Measurements from ENCODE around the gene CDKAL1.
"Not testable (repeated sequence)": the region's sequence is repeated elsewhere in the genome, so short reads cannot be mapped to it uniquely, and the experiment has no call there.

The CDKAL1 gene

DNA sequence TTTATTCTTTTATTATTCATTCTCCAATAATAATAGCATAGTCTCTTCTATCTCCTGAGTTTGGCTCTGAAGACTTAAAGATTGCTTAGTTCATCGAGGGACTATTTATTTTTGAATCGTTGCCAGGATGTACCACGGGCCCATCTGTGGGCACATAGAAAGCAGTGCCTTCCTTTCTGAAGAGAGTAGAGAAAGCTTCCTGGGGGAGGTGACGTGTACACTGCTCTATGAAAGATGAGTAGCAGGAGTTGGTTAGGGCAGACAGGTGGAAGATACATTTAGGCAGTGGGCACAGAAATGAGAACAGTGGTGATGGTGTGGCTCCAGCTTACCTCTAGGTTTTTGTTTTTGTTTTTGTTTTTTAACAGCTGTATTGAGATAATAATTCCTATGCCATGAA, 98.4 kb downstream of the CDKAL1 start:
- no peak for DNase-seq (ENCODE audit: low read depth in 1 of 2, low spot score in 1 of 2)

DNA sequence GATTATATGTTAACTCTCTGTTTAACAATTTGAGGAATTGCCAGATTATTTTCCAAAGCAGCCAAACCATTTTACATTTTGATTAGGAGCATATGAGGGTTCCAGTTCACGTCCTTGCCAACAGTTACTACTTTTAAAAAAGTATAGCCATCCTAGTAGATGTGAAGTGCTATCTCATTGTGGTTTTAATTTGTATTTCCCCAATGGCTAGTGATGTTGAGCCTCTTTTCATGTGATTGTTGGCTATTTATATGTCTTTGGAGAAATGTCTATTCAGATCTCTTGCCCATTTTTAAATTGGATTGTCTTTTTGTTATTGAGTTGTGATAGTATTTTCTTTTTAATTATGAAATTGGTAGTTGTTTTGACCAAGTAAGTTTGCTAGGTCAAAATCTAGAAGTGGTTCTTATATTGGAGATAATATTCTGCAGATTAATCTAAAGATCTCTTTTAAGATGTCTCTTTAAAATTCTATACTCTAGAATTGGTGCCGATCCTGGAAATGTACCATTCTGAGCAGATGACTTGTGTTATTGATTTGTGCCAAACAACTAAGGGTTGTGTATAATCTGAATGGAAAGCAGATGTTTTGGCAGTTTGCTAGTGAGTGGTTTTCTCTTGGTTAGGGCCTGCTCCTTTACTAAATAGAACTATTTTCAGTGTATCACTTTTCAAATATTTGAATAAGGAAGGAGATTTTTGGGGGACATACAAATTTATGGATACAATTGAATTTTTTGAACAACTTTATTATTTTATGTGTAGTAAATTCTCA, 99.5 kb downstream of the CDKAL1 start:
- no peak for DNase-seq (ENCODE audit: low read depth in 1 of 2, low spot score in 1 of 2)

DNA sequence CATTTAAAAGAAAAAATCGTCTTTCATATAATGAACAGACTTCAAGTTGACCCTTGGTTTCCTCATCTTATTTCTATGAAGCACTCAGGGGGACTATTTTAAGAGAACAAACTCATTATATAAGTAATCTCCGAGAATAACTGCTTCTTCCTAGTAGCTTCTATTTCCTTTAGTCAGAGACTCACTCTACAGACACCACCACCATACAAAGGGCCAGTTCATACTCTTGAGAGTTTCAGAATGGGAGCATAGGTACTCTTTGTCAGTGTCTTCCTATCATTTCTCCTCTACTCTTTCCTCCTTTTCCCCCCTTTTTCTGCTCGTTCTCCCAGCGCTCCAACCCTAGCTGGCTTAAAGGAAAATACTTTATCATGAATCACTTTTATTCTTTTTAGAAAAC, 104.9 kb downstream of the CDKAL1 start:
- DNase-seq (ENCODE audit: low read depth in 1 of 2, low spot score in 1 of 2), result no peak

DNA sequence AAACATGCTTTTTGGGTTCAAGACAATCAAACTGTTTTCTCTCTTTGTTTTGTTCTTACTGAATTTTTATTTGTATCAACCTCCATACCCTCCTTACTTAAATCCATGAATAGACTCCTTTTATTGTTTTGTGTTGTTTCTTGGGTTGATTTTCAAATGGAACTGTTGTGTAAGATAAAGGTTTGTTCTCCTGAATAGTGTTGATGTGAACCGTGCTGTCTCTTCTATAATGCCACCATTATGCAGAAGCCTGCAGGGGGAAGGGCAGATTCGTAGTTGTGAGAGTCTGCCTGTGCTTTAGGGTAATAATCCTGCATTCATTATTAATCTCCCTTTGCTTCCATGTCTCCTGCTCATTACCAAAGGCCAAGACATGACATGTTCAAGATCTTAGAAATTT, 105.9 kb downstream of the CDKAL1 start:
- DNase-seq (ENCODE audit: low read depth in 1 of 2, low spot score in 1 of 2), result no peak

DNA sequence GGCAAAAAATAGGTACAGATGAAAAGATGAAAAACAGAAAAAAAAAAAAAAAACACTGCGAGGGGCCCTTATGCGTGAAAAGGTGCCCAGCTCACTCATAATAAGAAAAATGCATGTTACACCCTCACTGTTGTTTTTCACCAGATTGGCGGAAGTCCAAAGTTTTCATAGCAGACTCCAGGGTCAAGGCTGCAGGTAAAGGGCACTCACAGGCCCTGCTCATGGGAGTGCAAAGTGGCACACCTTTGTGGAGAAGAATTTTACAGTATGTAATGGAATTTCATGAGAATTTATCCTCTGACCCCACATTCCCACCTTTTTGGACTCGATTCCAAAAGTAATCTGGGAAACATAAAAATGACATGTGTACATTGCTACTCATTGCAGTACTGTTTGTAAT, 108.2 kb downstream of the CDKAL1 start:
- no peak for DNase-seq (ENCODE audit: low read depth in 1 of 2, low spot score in 1 of 2)

DNA sequence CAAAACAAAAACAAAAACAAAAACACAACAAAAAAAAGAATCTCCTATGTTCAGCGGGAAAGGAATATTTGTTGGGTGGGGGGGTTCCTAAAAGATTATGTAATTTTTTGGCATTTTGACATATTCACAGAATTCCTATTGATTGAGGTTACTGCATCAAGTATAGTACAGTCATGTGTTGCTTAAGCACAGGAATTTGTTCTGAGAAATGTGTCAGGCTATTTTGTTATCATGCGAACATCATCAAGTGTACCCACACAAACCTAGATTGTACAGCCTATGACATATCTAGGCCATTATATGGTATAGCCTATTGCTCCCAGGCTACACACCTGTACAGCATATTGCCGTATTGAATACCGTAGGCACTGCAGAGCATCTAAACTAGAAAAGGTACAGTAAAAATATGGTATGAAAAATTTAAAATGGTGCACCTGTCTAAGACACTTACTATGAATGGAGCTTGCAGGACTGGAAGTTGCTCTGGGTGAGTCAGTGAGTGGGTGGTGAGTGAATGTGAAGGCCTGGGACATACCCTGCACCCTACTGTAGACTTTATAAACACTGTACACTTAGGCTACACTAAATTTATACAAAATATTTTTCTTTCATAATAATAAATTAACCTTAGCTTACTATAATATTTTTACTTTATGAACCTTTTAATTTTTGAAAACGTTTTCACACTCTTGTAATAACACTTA, 110.6 kb downstream of the CDKAL1 start:
- no peak for DNase-seq (ENCODE audit: low read depth in 1 of 2, low spot score in 1 of 2)

DNA sequence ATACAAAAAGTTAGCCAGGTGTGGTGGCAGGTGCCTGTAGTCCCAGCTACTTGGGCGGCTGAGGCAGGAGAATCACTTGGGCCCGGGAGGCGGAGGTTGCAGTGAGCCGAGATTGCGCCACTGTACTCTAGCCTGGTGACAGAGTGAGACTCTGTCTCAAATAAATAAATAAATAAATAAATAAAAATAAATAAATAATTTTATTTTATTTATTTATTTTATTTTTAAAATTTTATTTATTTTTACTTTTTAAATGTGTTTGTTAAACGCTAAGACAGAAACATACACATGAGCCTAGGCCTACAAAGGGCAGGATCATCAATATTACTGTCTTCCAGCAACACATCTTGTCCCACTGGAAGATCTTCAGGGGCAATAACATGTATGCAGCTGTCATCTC, 111.3 kb downstream of the CDKAL1 start:
- DNase-seq (ENCODE audit: low read depth in 1 of 2, low spot score in 1 of 2), result not testable (repeated sequence)

DNA sequence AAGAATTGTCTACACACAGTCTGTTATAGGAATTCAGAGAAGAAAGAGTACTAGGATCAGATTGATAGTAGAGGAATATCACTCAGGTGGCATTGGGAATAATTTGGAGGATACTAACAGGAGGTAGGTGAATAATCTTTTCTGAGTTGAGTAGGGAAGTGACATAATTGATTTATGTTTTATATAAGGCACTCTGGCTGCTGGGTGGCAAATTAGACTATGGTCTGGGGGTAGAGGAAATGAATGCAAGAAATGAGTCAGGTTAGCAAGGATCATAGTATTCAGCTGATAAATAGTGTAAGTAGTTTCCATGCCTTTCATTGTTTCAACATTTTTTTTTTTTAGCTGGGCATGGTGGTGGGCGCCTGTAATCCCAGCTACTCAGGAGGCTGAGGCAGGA, 113.3 kb downstream of the CDKAL1 start:
- no peak for DNase-seq (ENCODE audit: low read depth in 1 of 2, low spot score in 1 of 2)

DNA sequence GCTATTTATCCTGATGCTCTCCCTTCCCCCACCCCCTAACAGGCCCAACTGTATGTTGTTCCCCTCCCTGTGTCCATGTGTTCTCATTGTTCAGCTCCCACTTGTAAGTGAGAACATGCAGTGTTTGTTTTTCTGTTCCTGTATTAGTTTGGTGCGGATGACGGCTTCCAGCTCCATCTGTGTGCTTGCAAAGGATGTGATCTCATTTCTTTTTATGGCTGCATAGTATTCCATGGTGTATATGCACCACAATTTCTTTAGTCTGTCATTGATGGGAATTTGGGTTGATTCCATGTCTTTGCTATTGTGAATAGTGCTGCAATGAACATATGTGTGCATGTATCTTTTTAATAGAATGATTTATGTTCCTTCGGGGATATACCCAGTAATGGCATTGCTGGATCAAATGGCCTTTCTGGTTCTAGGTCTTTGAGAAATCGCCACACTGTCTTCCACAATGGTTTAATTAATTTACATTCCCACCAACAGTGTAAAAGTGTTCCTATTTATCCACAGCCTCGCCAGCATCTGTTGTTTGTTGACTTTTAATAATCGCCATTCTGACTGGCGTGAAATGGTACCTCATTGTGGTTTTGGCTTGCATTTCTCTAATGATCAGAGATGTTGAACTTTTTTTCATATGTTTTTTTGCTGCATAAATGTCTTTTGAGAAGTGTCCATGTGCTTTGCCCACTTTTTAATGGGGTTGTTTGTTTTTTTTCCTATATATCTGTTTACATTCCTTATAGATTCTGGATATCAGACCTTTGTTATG, 115.6 kb downstream of the CDKAL1 start:
- not testable (repeated sequence) for DNase-seq (ENCODE audit: low read depth in 1 of 2, low spot score in 1 of 2)

DNA sequence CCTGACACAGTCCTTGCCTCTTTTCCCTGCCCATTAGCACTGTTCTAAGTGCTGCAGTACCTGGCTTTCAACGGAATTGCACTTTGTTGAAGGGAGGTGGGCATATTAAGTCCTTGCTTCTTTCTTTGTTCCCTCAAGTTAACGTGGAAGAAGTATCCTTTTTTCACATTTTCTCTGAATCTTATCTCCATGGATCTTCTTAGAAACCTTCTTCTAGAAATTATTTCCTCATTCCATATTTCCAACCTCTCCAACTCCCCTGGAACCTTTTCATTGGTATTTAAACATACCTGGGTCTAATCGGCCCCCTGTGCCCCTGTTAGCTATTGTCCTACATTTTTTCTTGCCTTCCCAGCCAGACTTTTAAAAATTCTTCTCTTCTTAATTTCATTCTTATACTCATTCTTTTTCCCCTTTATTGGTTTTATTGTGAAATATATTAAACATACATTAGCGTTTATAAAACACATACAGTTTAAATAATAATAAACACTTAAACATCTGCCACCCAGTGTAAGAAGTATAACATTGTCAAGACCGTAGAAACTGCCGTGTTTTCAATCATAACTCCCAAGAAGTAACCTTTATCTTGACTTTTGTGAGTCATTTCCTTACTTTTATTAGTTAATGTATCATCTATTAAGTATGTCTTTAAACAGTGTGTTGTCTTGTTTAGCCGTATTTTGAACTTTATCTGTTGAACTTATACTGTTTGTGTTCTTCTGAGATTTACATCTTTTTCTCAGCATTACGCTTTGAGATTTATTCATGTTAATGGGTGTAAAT, 118.2 kb downstream of the CDKAL1 start:
- DNase-seq (ENCODE audit: low read depth in 1 of 2, low spot score in 1 of 2), result no peak

DNA sequence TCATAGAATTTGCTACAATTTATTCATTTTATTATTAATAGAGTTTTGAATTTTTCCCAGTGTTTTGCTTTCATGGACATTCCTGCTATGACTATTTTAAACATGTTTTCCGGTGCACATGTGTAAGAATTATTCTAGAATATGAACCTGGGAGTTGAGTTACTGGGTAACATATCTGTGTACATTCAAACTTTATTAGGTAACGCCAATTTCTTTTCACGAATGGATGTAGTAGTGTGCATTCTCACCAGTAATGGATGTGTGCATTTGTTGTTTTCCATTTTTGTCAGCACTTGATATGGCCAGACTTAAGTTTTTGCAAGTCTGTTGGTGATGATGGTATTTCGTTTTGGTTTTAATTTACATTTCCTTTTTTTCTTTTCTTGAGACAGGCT, 118.8 kb downstream of the CDKAL1 start:
- no peak for DNase-seq (ENCODE audit: low read depth in 1 of 2, low spot score in 1 of 2)

DNA sequence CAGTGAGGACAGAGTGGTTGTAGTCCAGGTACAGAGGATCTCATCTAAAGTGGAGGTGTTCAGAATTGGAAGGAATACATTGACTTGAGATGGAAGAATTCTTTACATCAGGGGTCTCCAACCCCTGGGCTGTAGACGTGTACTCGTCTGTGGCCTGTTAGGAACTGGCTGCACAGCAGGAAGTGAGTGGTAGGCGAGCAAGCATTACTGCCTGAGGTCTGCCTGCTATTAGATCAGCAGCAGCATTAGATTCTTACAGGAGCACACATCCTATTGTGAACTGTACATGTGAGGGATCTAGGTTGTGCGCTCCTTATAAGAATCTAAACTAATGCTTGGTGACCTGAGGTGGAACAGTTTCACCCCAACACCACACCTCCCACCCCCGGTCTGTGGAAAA, 121.1 kb downstream of the CDKAL1 start:
- DNase-seq (ENCODE audit: low read depth in 1 of 2, low spot score in 1 of 2), result no peak

DNA sequence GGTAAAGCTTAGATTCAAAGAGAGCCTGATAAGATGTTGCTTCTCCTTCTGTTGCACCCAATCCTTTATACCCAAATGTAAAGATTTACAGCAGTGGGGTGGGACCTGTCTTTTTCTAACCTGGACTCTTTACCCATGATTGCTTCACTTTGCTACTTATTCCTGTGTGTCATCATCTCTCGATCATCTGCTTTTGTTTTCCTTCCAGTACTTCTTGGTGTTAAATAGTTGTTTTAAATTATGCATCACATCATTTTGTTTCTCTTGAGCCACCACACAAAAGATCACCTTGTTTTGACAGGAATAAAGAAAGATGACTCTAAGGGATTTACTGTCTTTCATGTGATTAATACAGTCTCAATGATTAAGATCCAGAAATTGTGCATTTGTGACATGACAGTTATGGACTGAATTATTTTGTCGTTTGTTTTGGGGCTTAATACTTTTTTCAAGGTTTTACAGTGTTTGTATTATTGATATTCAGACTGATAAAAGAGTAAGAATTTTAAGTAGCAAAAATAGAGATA, 123.1 kb downstream of the CDKAL1 start:
- DNase-seq (ENCODE audit: low read depth in 1 of 2, low spot score in 1 of 2), result no peak

DNA sequence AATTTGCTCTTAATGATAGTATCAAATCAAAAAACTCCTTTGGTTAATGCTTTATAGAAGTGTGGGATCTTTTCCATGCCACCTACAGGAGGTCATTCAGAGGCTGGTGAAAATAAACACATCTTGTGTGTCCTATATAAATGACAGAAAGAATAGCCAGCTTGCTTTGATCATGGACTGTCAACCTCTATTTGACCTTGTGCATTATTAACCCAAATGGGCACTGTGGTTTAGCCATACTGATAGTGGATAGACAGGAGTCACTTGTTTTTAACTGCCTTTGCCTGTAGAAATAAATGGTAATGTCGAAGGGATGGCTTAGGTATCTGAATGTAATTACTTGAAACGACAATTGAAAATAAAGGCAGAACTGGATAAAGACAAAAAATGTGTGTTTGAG, 123.8 kb downstream of the CDKAL1 start:
- no peak for DNase-seq (ENCODE audit: low read depth in 1 of 2, low spot score in 1 of 2)

DNA sequence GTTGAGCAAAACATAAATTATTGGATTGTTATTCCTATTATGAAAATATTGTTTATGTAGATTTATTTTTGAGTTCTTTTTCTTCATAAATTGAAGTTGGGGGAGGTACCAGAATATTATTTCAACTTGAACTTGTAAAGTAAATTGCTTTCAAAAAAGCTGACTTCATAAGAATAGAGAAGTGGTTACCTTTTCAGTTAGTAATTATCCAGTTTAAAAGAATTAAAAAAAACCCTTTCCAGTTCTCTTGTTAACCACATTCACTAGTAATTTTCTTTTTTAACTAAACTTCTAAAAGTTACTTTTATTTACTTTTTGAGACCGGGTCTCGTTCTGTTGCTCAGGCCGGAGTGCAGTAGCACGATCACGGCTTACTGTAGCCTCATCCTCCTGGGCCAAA, 124.3 kb downstream of the CDKAL1 start:
- no peak for DNase-seq (ENCODE audit: low read depth in 1 of 2, low spot score in 1 of 2)

DNA sequence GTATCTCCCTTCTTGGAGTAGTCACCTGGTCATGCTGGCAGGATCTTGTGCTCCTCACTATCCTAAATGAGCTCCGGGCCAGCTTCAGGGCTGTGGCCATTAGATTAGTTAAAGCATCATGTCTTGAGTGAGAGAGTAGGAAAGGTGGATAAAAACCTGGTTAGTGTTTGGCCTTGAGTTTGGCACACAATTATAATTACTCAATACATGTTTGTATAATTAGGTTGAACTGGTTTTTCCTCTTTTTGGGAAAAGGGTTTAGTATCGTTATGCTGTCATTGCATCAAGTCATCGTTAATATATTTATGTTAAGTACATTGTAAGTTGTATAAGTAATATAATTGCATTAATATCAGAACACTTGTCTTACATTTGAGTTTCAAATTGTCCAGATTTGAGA, 126.3 kb downstream of the CDKAL1 start:
- no peak for DNase-seq (ENCODE audit: low read depth in 1 of 2, low spot score in 1 of 2)

DNA sequence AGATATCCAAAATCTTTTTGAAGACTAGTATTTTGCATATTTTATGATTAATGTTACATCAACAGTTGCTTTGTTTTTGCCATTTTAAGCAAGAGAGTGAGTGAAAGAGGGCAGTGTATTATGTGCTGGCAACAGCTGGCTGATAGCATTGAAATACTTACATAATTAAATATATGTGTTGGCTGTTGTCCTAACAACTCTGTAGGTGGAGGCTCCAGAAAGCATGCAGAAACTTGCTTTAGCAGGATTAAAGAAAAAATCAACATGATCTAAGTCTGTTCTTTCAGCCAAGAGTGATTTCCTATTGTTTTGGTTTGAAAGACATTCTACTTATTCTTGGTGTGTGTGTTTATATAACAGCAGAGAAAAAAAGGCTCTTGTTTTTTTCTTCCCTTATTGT, 127.5 kb downstream of the CDKAL1 start:
- DNase-seq (ENCODE audit: low read depth in 1 of 2, low spot score in 1 of 2), result no peak

DNA sequence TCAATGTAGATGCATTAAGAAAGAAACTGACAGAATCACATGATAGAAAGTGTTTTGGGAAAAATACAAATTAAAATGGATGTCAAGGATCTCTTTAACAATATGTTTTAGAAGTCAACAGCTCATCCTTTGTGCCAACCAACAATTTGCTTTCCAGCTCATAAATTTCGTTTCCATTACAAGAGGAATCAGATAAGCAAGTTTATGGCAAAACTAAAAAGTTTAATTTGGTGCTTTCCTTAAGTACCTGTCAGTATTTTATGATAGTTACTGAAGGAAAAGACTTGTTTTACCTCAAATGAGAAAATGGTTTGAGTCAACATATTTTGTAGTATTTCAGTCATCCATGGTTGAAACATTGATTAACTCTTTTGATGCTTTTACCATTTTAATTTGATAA, 130.0 kb downstream of the CDKAL1 start:
- DNase-seq (ENCODE audit: low read depth in 1 of 2, low spot score in 1 of 2), result no peak

DNA sequence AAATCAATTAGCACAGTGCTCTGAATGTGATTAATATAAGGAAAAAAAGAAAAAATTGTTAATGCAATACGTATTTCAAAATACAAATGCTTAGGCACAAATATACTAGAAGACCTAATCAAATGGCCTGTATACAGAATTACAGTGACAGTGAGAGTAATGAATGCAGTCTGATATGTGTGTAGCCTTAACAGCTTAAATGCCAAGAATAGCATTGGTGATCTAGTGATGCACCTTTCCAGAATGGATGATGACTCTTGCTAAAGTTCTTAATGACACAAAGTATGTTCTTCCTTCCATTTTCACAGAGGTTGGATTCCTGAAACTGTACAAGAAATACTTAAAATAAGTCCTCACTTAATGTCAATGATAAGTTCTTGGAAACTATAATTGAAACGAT, 131.0 kb downstream of the CDKAL1 start:
- no peak for DNase-seq (ENCODE audit: low read depth in 1 of 2, low spot score in 1 of 2)

DNA sequence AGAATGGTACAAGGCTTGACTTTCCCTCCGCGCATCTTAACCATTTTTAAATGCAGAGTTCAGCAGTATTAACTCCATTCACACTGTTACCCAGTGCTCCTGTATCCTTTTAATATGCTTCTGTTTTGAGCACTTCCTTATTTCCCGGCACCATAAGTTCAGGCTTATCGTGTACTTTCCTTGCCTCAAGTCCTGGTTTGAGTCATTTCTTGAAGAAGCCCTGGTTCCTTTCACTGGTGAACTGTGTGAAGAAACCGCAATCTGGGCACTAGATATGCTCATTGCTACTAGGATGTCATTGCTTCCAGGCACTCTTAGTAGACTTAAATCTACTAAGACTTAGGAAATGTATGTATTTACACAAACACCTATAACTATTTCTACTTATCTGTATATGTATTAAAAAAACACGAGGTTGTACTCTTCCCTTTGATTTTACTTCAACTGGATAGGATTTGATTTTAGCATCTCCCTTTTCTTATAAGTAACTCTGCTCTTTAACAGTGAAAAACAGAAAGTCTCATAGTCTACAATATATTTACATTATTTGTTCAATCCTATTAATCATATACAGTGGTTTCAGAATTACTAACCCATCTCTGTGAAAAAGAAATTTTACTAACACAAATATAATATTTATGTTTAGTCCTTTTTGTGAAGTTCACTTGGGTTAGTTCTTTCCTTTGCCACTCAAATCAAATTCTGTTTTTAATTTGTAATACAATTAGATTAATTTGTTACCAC, 135.5 kb downstream of the CDKAL1 start:
- DNase-seq (ENCODE audit: low read depth in 1 of 2, low spot score in 1 of 2), result no peak
